ENCODE measurements around the gene CSE1L. TPM values are rescaled to one million over a fixed set of nuclear protein-coding genes. Genes with fewer than 3 reads are reported as not detected.

Gene CSE1L
- total and polyA plus RNA-seq, 2 experiments from 2014 or later = 163 to 326 TPM

DNA sequence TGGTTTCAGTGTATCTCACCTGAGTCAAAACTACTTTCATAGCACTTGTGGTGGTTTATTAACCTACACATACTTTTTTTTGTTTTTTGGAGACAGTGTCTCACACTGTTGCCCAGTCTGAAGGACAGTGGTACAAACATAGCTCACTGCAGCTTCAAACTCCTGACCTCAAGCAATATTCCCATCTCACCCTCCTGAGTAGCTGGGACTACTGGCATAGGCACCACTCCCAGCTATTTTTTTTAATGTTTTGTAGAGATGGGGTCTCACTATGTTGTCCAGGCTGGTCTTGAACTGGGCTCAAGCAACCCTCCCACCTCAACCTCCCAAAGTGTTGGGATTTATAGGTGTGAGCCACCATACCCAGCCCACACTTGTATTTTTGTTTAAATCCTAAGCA lies 92.3 kb downstream of the CSE1L start (continued):
- TF ChIP-seq, protein P1, sequence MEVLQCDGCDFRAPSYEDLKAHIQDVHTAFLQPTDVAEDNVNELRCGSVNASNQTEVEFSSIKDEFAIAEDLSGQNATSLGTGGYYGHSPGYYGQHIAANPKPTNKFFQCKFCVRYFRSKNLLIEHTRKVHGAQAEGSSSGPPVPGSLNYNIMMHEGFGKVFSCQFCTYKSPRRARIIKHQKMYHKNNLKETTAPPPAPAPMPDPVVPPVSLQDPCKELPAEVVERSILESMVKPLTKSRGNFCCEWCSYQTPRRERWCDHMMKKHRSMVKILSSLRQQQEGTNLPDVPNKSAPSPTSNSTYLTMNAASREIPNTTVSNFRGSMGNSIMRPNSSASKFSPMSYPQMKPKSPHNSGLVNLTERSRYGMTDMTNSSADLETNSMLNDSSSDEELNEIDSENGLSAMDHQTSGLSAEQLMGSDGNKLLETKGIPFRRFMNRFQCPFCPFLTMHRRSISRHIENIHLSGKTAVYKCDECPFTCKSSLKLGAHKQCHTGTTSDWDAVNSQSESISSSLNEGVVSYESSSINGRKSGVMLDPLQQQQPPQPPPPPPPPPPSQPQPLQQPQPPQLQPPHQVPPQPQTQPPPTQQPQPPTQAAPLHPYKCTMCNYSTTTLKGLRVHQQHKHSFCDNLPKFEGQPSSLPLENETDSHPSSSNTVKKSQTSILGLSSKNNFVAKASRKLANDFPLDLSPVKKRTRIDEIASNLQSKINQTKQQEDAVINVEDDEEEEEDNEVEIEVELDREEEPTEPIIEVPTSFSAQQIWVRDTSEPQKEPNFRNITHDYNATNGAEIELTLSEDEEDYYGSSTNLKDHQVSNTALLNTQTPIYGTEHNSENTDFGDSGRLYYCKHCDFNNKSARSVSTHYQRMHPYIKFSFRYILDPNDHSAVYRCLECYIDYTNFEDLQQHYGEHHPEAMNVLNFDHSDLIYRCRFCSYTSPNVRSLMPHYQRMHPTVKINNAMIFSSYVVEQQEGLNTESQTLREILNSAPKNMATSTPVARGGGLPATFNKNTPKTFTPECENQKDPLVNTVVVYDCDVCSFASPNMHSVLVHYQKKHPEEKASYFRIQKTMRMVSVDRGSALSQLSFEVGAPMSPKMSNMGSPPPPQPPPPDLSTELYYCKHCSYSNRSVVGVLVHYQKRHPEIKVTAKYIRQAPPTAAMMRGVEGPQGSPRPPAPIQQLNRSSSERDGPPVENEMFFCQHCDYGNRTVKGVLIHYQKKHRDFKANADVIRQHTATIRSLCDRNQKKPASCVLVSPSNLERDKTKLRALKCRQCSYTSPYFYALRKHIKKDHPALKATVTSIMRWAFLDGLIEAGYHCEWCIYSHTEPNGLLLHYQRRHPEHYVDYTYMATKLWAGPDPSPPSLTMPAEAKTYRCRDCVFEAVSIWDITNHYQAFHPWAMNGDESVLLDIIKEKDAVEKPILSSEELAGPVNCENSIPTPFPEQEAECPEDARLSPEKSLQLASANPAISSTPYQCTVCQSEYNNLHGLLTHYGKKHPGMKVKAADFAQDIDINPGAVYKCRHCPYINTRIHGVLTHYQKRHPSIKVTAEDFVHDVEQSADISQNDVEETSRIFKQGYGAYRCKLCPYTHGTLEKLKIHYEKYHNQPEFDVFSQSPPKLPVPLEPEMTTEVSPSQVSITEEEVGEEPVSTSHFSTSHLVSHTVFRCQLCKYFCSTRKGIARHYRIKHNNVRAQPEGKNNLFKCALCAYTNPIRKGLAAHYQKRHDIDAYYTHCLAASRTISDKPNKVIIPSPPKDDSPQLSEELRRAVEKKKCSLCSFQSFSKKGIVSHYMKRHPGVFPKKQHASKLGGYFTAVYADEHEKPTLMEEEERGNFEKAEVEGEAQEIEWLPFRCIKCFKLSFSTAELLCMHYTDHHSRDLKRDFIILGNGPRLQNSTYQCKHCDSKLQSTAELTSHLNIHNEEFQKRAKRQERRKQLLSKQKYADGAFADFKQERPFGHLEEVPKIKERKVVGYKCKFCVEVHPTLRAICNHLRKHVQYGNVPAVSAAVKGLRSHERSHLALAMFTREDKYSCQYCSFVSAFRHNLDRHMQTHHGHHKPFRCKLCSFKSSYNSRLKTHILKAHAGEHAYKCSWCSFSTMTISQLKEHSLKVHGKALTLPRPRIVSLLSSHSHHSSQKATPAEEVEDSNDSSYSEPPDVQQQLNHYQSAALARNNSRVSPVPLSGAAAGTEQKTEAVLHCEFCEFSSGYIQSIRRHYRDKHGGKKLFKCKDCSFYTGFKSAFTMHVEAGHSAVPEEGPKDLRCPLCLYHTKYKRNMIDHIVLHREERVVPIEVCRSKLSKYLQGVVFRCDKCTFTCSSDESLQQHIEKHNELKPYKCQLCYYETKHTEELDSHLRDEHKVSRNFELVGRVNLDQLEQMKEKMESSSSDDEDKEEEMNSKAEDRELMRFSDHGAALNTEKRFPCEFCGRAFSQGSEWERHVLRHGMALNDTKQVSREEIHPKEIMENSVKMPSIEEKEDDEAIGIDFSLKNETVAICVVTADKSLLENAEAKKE (CRISPR knock-in tag; IDR thresholded peaks at IDR 0.05) = no peak
- no peak for TF ChIP-seq ZNF331 (CRISPR knock-in tag; IDR thresholded peaks at IDR 0.05; ENCODE audit: low read depth)
- TF ChIP-seq, protein P2, sequence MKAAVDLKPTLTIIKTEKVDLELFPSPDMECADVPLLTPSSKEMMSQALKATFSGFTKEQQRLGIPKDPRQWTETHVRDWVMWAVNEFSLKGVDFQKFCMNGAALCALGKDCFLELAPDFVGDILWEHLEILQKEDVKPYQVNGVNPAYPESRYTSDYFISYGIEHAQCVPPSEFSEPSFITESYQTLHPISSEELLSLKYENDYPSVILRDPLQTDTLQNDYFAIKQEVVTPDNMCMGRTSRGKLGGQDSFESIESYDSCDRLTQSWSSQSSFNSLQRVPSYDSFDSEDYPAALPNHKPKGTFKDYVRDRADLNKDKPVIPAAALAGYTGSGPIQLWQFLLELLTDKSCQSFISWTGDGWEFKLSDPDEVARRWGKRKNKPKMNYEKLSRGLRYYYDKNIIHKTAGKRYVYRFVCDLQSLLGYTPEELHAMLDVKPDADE (IDR thresholded peaks at IDR 0.05) = no peak

DNA sequence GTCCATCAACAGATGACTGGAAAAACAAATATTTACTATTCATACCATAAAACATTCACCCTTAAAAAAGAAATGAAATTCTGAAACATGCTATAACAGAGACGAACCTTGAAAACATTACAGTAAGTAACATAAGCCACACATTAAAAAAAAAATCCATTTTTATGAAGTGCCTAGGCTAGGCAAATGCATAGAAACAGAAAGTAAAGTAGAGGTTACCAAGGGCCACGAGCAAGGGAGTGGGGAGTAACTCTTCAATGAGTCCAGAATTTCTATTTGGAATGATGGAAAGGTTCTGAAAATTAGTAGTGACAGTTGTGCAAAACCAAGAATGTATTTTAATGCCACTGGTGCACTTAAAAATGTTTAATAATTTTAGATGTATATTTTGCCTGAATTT lies 94.3 kb downstream of the CSE1L start:
- DNase-seq (ENCODE audit: low spot score) (no peak), ATAC-seq (no peak)
- Histone ChIP-seq H3K36me3 (ENCODE audit: insufficient read depth) (peaks cover 26% of the 10 kb centered on the region), H3K4me2 (no peak overlapping the region), H3K79me2 (replicated peaks; ENCODE audit: insufficient read depth) (peaks cover 53% of the 10 kb centered on the region), H3K27me3 (ENCODE audit: insufficient read depth) (no peaks in the 10 kb centered on the region), H3K4me3 (no peak overlapping the region), H3K27ac (ENCODE audit: low read depth) (no peak overlapping the region), H4K20me1 (replicated peaks; ENCODE audit: insufficient read depth) (peaks cover 31% of the 10 kb centered on the region; the same call in 1 of the 2 replicates), H3F3A (replicated peaks; ENCODE audit: low read depth) (no peaks in the 10 kb centered on the region), H3K9me2 (ENCODE audit: insufficient read depth) (no peaks in the 10 kb centered on the region), H2AFZ (no peak overlapping the region), H3K4me1 (ENCODE audit: insufficient read depth) (no peaks in the 10 kb centered on the region)
- Mint-ChIP-seq H3K4me1 (no peaks in the 10 kb centered on the region), H3K9me3 (no peaks in the 10 kb centered on the region), H3K27ac (no peak overlapping the region), H3K4me3 (no peak overlapping the region), H3K27me3 (ENCODE audit: insufficient read depth, low read depth, poor library complexity) (no peaks in the 10 kb centered on the region), H3K36me3 (ENCODE audit: low read depth) (peaks cover 28% of the 10 kb centered on the region; the same call in 2 of the 3 replicates)
- TF ChIP-seq ZNF114 (CRISPR knock-in tag; IDR thresholded peaks at IDR 0.05) = no peak
- TF ChIP-seq STAT1 (IDR thresholded peaks at IDR 0.05; ENCODE audit: unreplicated experiment) = no peak
- no peak for TF ChIP-seq NANOG (IDR thresholded peaks at IDR 0.05; ENCODE audit: borderline replicate concordance)
